Measurements from ENCODE around the gene ATG7. TPM values are rescaled to one million over a fixed set of nuclear protein-coding genes. Genes with fewer than 3 reads are reported as not detected.

ATG7 gene
- polyA plus RNA-seq, 3 donors = 23.1 to 27.4 (median 26.6) TPM

DNA sequence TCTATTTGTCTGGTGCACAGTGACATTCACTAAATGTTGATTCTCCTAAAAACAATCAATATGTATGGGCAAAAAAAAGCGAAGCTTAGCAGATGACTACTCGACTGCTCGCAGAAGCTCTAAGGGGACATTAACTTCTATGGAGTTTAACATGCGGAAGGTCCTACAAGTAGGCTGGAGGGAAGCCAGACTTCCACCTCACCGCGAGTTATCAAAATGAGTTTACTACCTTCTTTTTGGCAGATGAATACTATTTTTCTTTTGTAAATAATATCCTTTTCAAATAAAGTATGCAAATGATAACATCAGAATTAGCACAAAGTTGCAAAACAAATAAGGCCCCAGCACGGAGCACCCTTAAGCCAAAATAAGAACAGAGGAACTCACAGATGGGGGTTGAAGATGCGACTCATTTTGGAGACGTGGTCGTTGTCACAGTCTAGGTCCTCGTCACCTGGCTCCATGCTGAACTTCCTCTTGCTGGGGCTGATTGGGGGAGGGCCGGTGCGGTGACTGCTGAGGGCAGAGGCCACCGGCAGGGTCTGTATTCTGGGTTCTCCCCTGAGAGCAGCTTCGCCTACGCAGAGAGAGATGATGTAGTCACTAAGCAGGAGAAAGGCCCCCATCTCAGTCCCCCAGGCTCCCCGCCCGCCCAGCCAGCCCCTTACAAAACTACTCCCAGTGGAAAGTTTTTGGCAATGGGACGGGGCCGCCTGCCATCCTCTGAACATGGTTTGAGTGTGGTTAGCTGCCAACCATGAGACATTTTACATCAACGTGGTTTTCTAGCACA lies 329.4 kb downstream of the ATG7 start:
- DNase-seq (ENCODE audit: extremely low read depth in 1 of 11, low read depth in 9 of 11, low spot score in 4 of 11) = no peak

DNA sequence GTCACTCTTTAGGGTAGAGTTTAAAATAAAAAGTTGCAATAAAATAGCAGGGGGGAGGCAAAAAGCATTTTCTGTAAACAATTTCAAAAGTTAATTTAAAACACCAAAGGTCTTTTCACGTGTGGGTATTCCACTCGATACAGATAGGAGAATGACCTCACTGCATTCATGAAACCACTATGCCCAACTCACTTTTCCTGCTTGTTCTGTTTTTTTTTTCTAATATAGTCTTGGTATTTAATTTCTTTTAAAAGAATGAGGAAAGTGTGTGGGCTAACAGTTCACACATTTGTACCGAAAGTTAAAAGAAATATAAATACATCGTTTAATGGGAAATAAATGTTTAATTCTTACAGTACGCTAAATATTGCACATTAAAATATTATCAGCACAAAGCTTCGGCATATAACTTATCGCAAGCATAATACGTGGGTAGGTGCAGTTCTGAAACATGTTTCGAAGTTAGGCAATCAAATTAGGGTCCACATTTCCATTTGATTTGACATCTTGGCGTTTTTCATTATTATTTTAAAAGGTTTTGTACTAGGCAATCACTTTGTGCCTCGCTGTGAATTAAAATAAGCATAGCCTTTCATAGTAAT lies 330.1 kb downstream of the ATG7 start:
- DNase-seq (ENCODE audit: extremely low read depth in 1 of 11, low read depth in 9 of 11, low spot score in 4 of 11) = no peak

DNA sequence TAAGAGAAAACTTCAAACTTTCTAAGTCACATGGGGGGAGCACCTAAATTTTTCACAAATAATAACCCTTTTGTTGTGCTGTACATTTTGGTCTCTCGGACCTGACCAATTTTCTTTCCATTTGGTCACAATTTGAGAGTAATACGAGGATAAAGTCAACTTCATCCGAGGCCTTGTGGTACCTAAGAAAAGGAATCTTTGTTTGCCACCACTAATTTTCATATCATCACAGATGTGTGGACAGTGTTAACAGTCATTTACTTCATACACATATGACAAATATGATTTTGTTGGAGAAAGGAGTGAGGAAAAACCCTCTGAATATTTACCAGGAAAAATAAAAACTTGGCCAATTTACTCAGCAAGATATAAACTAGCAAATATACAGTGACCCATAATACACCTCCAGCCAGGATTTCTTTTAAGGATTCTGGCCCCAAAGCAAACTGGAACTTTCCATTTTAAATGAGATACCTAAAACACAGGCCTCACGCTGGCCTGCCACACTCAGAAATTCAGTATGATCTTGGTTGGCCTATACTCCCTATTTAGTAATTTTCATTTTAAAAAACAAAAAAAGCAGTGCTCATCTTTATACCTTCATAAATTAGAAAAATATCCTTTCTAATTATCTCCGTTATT lies 330.8 kb downstream of the ATG7 start:
- DNase-seq (ENCODE audit: extremely low read depth in 1 of 11, low read depth in 9 of 11, low spot score in 4 of 11) = no peak

DNA sequence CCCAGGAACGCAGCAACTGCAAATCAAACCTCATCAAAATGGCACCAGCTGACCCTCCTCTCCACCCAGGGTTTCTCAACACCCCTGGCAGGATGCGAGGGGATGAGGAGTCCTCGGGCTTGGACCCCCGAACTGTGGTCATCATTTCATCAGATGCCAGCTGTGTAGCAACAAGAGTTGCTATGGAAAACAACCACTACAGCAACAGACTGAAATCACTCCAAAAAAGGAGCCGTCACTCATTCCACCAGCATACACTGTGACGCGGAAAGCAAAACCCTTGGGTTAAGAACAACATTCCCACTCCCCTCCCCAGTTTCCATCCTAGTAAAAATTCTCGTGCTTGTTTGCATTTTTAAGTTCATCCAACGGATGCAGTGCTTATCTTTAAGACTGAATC lies 331.4 kb downstream of the ATG7 start:
- no peak for DNase-seq (ENCODE audit: extremely low read depth in 1 of 11, low read depth in 9 of 11, low spot score in 4 of 11)

DNA sequence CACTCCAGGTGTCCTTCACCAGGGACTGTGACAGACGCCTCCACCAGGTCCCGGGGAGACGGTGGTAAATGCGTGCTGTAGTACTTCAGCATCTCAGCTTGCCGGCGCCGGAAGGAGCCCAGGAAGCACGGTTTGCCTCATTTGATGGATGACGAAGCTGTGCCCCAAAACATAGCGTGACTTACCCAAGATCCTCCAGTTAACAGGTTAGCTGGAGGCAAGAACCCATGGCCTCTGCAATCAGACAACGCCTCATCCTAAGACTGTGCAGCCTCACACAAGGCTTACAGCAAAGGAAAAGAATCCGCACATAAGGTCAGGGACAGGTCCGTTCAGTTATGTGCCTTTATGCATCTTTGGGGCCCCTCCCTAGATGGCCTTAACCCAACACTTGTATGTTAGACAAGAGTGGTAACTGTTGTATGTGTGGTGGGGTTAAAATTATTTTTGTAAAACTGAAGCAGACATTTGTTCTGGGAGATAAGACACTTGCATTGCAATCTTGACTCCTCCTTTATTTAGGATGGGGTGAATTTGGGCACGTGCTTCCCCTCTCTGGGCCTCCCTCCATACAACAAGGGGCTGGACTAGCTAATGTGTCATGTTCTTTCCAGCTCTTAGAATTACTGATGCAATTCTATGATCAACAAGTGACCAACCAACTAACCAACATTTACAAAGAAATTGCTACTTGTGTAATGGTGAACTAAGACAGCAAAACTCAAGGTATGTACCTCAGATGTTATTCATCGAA lies 332.1 kb downstream of the ATG7 start:
- DNase-seq (ENCODE audit: extremely low read depth in 1 of 11, low read depth in 9 of 11, low spot score in 4 of 11) = no peak

DNA sequence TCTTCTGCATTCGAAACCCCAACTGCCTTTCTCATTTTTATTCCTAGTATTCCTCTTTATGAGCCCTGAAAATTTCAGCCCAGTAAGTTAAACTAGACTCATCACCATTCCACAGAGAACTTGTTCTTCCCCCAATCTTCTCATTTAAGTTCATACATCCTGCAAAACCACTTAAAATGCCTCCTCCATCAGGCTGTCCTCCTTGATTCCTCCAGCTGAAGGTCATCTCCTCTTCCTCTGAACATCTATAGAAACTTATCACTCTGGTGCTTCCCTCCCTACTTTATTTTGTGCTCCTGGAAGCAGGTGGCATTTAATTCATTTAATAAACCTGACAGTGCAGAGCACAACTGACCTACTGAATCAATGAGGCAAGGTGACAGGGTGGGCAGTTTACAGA lies 333.2 kb downstream of the ATG7 start:
- no peak for DNase-seq (ENCODE audit: extremely low read depth in 1 of 11, low read depth in 9 of 11, low spot score in 4 of 11)

DNA sequence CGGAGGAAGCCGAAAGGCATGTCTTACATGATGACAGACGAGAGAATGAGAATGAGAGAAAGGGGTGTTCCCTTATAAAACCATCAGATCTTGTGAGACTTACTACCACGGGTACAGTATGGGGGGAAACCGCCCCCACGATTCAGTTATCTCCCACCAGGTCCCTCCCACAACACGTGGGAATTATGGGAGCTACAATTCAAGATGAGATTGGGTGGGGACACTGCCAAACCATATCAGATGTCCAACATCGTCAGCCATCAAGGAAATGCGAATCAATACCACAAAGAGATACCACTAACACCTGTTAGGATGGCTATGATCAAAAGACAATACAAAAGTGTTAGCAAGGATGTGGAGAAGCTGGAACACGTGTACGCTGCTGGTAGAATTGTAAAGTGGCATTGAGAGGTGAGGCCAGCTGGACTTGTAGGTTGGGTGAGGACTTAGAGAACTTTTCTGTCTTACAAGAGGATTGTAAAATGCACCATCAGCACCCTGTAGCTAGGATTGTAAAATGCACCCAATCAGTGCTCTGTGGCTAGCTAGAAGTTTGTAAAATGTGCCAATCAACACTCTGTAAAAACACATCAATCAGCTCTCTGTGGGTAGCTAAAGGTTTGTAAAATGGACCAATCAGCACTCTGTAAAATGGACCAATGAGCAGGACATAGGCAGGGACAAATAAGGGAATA lies 334.0 kb downstream of the ATG7 start:
- no peak for DNase-seq (ENCODE audit: extremely low read depth in 1 of 11, low read depth in 9 of 11, low spot score in 4 of 11)

DNA sequence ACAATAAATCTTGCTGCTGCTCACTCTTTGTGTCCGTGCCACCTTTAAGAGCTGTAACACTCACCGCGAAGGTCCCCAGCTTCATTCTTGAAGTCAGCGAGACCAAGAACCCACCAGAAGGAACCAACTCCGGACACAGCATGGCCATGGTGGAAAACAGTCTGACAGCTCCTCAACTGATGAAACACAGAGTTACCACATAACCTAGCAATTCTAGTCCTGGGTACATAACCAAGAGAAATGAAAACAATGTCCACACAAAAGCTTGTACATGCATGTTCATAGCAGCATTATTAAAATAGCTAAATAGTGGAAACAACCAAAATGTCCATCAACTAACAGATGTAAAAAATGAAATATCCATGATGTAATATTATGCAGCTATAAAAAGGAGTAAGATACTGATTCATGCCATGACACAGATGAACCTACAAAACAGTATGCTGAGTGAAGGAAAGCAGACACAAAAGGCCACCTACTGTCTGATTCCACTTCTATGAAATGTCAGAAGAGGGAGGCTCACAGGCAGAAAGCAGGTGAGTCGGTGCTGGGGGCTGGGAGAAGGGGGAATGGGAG lies 334.8 kb downstream of the ATG7 start:
- DNase-seq (ENCODE audit: extremely low read depth in 1 of 11, low read depth in 9 of 11, low spot score in 4 of 11) = no peak

Other genes starting within 250 kb of the ATG7 start
- 1 to 10 TPM; 1.5 to 2.4 (median 2.3) TPM for gene HRH1, start 117.9 kb upstream of the ATG7 start, polyA plus RNA-seq (ENCODE audit: insufficient read length in 3 of 3)

All from renal cortex interstitium (tissue), 11 donors.